GM10266 (cell line): ENCODE measurements around the gene GDPD3.

Experiments used
- DNase-seq: peaks from one replicate; pipeline ENCODE4 v3.0.0; 2012; ENCODE audit errors: extremely low spot score
- CTCF ChIP-seq: IDR thresholded peaks from 2 replicates; pipeline ENCODE4 v1.5.1; 2012; ENCODE audit warnings: mild to moderate bottlenecking, low read depth; ENCODE audit not compliant: control insufficient read depth, insufficient read depth; ENCODE audit errors: missing control alignments

Gene GDPD3

GRCh38 chr16:30083216-30084055, 29.9 kb downstream of the GDPD3 start:
- no peak for DNase-seq
- TF ChIP-seq CTCF = no peak

GRCh38 chr16:30082545-30083090, 30.7 kb downstream of the GDPD3 start:
- no peak for DNase-seq
- TF ChIP-seq CTCF = no peak

- TF ChIP-seq CTCF = no peak
- DNase-seq = no peak
Observed at GRCh38 chr16:30079480-30079879, 33.9 kb downstream of the GDPD3 start.

- no peak for DNase-seq
- TF ChIP-seq CTCF = no peak
Observed at GRCh38 chr16:30078744-30079143, 34.6 kb downstream of the GDPD3 start.

- no peak for DNase-seq
- no peak for TF ChIP-seq CTCF
Observed at GRCh38 chr16:30077656-30078055, 35.7 kb downstream of the GDPD3 start.

- no peak for DNase-seq
- TF ChIP-seq CTCF = no peak
Observed at GRCh38 chr16:30076276-30076791, 37.0 kb downstream of the GDPD3 start.
